GM19438 (cell line): ENCODE results near the gene ZNF486.
A peak's percentile ranks its signal among the peaks of the same experiment; 100 is the strongest.
"Not testable (repeated sequence)": the region's sequence is repeated elsewhere in the genome, so short reads cannot be mapped to it uniquely, and the experiment has no call there.

Experiments used
- ATAC-seq: cut with Tn5 transposase; IDR thresholded peaks from one replicate; pipeline ENCODE4 v1.9.1; 2021; ENCODE audit warnings: low read depth; ENCODE audit not compliant: unreplicated experiment

Gene ZNF486

DNA sequence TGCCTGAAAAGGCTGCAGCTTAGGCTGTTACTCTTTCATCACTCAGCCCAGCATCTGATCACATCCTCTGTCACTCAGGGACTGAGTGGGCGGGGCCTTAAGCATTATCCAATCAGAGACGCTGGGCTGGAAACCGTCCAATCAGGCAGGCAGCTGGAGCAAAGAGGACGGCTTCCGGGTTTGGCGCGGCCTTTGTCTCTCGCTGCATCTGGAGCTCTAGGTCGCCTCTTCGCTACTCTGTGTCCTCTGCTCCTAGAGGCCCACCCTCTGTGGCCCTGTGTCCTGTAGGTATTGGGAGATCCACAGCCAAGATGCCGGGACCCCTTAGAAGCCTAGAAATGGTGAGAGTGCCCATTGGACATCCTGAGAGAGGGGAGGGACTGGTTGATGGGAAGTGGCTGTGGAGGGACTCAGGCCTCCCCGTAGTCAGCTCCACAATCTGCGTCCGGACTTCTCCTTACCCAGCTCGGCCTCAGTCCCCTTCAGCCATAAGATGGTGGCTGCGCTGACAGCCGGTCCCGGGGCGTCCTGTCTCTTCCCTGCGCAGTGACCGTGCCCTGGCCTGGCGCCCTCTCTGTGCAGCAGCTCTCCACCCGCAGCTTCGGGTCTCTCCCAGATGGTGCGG is at the start of gene ZNF486:
Gene ZNF486 (plus strand): TSS at position 195 of the 625 bp plus-strand sequence. CDS start 117 bp downstream, at position 312.
- peak; percentile 85 for ATAC-seq

DNA sequence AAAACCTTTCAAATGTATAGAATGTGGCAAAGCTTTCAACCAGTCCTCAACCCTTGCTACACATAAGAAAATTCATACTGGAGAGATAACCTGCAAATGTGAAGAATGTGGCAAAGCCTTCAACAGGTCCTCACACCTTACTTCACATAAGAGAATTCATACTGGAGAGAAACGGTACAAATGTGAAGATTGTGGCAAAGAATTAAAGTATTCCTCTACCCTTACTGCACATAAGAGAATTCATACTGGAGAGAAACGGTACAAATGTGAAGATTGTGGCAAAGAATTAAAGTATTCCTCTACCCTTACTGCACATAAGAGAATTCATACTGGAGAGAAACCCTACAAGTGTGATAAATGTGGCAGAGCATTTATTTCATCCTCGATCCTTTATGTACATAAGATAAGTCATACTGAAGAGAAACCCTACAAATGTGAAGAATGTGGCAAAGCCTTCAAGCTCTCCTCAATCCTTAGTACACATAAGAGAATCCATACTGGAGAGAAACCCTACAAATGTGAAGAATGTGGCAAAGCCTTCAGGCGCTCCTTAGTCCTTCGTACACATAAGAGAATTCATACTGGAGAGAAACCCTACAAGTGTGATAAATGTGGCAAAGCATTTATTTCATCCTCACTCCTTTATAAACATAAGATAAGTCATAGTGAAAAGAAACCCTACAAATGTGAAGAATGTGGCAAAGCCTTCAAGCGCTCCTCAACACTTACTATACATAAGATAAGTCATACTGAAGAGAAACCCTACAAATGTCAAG is 48.8 kb upstream of the ZNF486 start:
- not testable (repeated sequence) for ATAC-seq

DNA sequence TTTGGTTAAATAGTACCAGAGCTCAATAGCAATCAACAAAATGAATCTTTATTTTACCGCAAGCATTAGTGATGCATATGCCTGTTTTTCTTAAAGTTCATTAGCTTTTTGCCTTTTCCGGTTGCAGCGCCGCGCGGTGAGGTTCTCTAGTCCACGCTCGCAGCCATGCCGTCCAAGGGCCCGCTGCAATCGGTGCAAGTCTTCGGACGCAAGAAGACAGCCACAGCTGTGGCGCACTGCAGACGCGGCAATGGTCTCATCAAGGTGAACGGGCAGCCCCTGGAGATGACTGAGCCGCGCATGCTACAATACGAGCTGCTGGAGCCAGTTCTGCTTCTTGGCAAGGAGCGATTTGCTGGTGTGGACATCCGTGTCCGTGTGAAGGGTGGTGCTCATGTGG is 42.1 kb upstream of the ZNF486 start:
- ATAC-seq: no peak

DNA sequence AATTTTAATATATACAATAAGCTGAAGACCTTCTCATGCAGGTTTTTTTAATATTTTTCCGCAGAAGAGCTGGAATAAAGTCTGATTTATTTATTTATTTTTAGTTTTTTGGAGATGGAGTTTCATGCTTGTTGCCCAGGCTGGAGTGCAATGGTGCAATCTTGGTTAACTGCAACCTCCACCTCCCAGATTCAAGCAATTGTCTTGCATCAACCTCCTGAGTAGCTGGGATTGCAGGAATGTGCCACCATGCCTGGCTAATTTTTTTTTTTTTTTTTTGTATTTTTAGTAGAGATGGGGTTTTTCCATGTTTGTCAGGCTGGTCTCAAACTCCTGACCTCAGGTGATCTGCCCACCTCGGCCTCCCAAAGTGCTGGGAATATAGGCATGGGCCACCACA is 34.1 kb upstream of the ZNF486 start:
- ATAC-seq: not testable (repeated sequence)

DNA sequence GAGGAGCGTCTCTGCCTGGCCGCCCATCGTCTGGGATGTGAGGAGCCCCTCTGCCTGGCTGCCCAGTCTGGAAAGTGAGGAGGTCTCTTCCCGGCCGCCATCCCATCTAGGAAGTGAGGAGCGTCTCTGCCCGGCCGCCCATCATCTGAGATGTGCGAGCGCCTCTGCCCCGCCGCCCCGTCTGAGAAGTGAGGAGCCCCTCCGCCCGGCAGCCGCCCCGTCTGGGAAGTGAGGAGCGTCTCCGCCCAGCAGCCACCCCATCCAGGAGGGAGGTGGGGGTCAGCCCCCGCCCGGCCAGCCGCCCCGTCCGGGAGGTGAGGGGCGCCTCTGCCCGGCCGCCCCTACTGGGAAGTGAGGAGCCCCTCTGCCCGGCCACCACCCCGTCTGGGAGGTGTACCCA is 29.3 kb upstream of the ZNF486 start:
- not testable (repeated sequence) for ATAC-seq

DNA sequence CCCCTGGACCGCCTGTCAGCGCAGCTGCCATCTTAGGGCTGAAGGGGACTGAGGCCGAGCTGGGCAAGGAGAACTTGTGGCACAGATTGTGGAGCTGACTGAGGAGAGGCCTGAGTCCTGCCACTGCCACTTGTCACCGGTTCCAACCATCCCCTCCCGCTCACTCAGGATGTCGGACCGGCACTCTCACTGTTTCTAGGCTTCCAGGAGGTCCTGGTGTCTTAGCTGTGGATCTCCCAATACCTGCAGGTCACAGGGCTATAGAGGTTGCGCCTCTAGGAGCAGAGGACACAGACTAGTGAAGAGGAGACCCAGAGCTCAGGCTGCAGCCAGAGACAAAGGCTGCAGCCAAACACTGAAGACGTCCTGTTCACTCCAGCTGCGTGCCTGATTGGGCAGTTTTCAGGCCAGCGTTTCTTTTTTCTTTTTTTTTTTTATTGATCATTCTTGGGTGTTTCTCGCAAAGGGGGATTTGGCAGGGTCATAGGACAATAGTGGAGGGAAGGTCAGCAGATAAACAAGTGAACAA is 15.3 kb upstream of the ZNF486 start:
- no peak for ATAC-seq

DNA sequence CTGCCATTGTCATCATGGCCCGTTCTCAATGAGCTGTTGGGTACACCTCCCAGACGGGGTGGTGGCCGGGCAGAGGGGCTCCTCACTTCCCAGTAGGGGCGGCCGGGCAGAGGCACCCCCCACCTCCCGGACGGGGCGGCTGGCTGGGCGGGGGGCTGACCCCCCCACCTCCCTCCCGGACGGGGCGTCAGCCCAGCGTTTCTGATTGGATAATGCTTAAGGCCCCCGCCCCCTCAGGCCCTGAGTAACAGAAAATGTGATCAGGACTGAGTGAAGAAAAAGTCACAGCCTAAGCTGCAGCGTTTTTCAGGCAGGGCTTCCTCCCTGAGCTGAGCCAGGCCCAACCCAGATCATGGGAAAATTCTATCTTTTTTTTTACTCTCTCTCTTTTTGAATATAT is 14.5 kb upstream of the ZNF486 start:
- not testable (repeated sequence) for ATAC-seq

DNA sequence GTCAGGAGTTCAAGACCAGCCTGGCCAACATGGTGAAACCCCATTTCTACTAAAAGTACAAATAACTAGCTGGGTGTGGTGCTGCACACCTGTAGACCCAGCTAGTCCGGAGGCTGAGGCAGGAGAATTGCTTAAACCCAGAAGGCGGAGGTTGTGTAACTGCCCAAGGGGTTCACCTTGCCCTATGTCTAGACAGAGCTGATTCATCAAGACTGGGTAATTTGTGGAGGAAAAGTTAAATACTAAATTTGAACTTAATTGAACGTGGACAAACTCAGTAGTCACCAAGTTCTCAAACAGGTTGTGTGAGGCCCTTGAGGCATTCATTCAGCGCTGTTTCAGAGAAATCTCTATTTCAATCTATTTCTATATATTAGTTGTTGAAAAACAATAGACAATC is 13.7 kb upstream of the ZNF486 start:
- ATAC-seq: no peak

DNA sequence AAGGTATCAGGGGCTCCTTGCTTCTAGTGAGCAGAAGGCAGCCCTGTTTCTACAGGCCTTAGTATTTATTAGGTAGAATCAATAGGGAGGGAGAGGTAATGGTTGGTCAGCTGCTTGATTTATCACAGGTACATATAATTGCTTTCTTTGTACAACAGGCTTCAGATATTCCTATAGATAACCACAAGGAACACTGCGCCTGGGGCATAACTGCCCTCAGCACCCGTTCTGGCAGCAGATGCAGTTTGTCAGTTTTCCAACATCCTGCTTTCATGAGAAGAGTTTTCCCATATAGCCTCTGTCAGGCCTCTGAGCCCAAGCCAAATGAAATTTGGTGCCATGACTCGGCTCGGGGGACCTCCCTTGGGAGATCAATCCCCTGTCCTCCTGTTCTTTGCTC is 12.4 kb upstream of the ZNF486 start:
- no peak for ATAC-seq

DNA sequence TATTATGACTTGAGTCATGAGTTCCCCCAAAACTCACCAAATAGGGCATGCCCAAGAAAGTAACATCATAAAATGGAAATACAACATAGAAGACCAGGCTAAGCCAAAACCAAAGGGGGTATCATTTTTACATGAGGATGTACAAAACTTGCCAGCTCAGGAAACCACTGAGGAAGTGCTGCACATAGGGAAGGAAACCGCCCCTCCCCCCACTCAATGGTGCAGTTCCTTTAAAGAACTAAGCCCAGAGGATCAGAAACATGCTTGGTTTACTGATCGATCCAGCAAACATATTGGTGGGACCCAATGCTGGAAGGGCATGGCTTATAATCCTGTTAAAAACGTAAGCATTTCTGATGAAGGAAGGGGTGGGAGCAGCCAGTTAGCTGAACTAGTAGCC is 4.2 kb upstream of the ZNF486 start:
- no peak for ATAC-seq

DNA sequence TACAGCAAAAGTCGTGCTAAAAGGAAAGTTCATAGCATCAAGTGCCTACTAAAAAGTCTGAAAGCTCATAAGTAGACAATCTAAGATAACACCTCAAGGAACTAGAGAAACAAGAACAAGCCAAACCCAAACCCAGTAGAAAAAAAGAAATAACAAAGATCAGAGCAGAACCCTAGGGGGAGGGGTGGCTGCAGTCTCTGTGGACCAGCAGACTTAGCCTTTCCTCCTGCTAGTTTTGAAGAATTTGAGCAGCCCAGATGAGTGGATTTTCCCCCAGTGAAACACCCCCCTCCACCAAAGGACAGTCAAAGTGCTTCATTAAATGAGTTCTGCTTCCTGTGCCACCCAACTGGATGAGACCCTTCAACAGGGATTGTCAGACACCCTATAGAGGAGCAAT is 2.6 kb upstream of the ZNF486 start:
- no peak for ATAC-seq

DNA sequence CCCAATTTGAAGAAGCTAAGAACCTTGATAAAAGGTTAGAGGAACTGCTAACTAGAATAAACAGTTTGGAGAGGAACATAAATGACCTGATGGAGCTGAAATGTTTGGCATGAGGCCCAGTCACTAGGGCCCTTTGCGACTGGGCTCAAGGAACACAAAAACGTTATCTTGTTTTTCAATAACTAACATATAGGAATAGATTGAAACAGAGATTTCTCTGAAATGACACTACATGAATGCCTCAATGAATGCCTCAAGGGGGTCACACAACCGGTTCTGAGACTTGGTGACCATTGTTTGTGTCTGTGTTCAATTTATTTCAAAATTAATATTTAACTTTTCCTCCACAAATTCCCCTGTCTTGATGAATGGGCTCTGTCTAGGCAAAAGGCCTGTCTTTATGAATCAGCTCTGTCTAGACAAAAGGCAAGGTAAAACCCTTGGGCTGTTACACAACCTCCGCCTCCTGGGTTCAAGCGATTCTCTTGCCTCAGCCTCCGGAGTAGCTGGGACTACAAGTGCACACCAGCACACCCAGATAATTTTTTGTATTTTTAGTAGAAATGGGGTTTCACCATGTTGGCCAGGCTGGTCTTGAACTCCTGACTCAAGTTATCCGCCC is 932 bp upstream of the ZNF486 start:
- ATAC-seq: no peak

DNA sequence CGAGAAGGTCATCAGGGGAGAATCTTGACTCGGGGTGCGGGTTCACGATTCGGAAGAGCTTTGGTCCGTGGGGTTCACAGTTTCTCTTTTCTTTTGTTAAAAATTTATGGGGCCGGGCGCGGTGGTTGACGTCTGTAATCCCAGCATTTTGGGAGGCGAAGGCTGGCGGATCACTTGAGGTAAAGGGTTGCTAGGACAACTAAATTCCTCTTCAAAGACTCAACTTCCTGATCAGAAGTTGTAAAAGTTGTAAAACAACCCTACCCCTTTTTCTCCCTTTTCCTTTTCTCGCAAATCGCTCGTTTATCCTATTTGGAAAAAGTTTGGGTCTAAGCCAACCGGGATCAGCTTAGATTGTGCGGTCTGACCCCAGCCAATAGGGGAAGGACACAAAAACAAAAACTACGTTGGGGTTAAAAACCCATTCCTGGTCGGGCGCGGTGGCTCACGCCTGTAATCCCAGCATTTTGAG is 673 bp downstream of the ZNF486 start:
- no peak for ATAC-seq

DNA sequence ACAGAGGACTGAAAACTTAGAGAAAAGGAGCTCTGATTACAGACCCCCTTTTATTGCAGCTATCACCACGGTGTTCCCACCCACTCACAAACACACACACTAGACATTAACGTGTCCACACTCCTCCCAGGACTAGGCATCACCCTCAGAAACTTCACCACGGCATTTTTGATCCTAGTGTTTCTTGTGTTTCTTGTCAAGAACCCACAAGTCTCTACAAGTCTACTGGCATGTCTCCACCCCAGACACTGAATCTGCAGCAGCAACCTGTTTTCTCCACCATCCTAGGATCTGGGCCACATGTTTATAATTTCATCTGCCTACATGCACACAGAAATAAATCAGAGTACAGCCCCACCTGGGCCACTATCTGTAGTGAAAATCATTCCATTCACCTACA is 4.3 kb downstream of the ZNF486 start:
- no peak for ATAC-seq

DNA sequence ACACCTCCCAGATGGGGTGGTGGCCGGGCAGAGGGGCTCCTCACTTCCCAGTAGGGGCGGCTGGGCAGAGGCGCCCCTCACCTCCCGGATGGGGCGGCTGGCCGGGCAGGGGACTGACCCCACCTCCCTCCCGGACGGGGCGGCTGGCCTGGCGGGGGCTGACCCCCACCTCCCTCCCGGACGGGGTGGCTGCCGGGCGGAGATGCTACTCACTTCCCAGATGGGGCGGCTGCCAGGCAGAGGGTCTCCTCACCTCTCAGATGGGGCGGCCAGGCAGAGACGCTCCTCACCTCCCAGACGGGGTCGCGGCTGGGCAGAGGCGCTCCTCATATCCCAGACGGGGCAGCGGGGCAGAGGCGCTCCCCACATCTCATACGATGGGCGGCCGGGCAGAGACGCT is 8.8 kb downstream of the ZNF486 start:
- not testable (repeated sequence) for ATAC-seq

DNA sequence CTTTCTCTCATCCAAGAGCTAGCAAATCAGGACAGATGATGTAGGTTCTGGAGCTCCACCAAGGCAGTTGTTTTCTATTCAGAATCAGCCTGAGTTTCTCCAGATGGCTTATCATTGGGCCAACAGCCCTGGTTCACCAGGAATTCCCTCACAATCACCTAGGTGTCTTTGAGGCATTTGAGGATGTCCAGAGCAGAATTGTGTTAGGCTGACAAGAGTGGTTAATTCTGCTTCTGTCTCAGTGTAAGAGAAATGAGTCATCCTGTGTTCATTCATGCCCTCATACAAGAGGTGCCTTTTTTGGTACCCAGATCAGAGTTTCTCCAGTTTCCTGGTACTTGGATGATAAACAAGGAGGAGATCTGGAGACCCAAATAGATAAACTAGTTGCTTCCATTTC is 12.9 kb downstream of the ZNF486 start:
- ATAC-seq: not testable (repeated sequence)

DNA sequence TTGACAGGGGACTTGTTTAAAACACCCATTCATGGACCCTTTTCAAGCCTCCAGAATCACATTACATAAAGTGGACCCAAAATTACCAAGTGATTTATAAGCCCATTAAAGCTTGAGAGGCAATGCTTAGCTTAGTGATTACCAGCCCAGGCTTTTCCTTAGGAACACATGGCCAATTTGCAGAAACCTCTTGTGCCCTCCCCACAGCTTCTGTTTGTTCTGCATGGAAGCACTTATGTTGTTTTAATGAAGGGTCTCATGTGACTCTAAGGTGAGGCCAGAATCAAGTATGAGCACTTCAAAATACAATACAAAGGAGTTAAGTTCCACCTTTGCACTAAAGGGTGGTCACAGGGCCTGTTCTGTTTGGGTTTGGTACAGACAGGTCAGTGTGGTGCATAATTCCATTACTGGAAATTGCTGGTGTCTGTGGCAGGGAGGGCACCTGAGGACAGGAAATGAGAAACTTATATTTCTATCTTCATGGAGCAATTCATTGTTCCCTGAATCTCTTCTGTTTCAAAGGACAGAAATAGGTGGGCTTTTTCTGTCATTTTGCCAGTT is 15.3 kb downstream of the ZNF486 start:
- ATAC-seq: no peak

DNA sequence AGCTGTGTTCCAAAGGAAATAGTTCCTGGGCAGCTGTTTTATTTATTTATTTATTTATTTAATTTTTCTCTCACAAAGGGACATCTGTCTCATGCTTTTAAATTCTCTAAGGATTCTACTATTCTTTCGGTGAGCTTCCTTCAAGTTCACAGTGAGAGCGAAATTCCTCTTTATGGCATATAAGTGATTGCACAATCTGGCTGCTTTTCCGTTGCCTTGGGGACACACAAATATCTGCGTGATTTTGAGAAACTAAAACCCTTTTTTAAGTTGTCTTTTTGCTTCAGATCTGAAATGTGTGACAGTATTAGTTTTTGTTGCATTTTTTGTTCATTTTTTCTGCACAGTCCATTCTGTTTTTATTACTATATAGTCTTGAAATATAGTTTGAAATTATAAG is 19.2 kb downstream of the ZNF486 start:
- ATAC-seq: no peak

DNA sequence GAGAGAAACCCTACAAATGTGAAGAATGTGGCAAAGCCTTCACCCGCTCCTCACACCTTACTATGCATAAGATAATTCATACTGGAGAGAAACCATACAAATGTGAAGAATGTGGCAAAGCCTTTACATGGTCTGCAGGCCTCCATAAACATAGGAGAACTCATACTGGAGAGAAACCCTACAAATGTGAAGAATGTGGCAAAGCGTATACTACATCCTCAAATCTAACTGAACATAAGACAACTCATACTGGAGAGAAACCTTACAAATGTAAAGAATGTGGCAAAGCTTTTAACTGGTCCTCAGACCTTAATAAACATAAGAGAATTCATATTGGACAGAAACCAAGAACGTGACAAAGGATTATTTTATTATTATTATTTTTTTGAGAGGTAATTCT is 30.7 kb downstream of the ZNF486 start:
- ATAC-seq: no peak

DNA sequence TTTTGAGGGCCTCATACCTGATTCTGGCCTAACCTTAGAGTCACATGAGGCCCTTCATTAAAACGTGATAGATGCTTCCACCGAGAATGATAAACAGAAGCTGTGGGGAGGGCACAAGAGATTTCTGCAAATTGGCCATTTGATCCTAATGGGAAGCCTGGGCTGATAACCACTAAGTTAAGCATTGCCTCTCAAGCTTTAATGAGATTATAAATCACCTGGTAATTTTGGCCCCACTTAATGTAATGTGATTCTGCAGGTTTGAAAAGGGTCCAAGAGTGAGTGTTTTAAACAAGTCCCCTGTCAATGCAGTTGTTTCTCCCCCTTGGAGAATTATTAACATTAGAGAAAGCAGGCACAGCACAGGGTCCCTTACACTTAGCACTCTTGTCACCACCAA is 42.0 kb downstream of the ZNF486 start:
- no peak for ATAC-seq

DNA sequence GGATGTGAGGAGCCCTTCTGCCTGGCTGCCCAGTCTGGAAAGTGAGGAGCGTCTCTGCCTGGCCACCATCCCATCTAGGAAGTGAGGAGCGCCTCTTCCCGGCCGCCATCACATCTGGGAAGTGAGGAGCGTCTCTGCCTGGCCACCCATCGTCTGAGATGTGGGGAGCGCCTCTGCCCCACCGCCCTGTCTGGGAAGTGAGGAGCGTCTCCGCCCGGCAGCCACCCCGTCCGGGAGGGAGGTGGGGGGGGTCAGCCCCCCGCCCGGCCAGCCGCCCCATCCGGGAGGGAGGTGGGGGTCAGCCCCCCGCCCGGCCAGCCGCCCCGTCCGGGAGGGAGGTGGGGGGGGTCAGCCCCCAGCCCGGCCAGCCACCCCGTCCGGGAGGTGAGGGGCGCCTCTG is 47.4 kb downstream of the ZNF486 start:
- ATAC-seq: not testable (repeated sequence)
